ENCODE data around the gene KDM8.
"Not testable (repeated sequence)": the region's sequence is repeated elsewhere in the genome, so short reads cannot be mapped to it uniquely, and the experiment has no call there.

Gene KDM8

GRCh38 chr16:27244363-27244755, 41.0 kb downstream of the KDM8 start:
- no peaks in the 10 kb centered on the region for H3K27me3 ChIP-seq (ENCODE audit: insufficient read depth, low read length)
- H3K79me2 ChIP-seq (ENCODE audit: control insufficient read depth, insufficient read depth, low read length, unreplicated experiment) = peaks cover 26% of the 10 kb centered on the region
- H3K27ac ChIP-seq (ENCODE audit: low read depth, low read length) = peak overlapping the region; percentile 89
- H2AFZ ChIP-seq (ENCODE audit: low read length, unreplicated experiment) = no peak overlapping the region
- H3K36me3 ChIP-seq (ENCODE audit: insufficient read depth, low read length) = no peaks in the 10 kb centered on the region
- H3K4me3 ChIP-seq (ENCODE audit: low read depth, low read length) = no peak overlapping the region
- peaks cover 64% of the 10 kb centered on the region for H3K4me1 ChIP-seq (ENCODE audit: control insufficient read depth, insufficient read depth, low read length, unreplicated experiment)

DNA sequence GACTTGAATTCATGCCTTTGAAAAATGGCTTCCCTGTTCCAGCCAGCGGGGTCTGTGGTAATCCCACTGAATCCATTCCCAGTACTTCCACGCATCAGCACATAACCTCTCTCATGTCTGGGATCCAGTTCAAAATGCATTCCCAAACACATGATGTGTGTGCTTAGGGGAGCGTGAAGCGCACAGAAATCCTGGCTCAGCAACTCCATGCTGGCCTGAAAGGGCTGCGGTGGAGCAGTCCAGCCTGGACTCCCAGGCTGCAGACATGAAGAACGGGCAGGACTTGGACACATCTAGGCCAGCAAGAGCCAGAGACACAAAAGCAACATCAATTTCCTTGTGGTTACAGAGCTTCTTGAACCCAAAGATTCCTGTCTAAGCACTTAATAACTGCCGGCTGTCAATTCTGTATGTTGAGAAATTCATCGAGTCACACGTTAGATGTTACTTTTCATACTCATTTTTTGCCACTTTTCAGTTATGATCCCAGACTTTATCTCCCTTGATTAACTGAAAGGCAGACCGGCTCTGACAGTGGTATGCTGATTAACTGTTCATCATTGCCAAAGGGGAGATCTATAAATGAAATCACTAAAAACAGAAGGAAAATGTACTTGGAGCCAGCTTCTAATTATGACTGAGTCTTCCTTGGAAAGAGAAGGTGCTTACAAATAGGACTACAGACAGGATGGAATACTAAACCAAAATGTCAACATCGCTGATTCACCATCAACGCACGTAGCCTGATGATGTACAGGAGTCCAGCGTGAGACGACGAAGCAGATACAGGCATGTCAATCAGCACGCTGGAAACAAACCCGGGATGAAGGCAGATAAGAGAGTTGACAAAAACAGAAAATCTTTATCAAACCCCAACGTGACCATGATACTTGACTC, 42.2 kb downstream of the KDM8 start:
- Histone ChIP-seq H3K4me1 (ENCODE audit: control insufficient read depth, insufficient read depth, low read length, unreplicated experiment) (peaks cover 68% of the 10 kb centered on the region), H3K27ac (ENCODE audit: low read depth, low read length) (peak overlapping the region; percentile 89), H3K79me2 (ENCODE audit: control insufficient read depth, insufficient read depth, low read length, unreplicated experiment) (peaks cover 26% of the 10 kb centered on the region)

DNA sequence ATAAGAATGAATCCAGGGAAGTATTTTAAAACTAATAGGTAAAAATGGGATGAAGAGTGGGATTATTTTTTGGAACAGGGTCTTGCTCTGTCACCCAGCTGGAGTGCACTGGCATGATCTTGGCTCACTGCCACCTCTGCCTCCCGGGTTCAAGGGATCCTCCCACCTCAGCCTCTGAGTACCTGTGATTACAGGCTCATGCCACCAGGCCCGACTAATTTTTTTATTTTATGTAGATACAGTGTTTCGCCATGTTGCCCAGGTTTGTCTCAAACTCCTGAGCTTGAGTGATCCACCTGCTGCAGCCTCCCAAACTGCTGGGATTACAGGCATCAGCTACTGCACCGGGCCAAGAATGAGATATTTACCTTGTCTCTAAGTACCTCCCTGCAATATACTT, 43.1 kb downstream of the KDM8 start:
- H3K4me3 ChIP-seq (ENCODE audit: low read depth, low read length) = no peak overlapping the region
- H3K79me2 ChIP-seq (ENCODE audit: control insufficient read depth, insufficient read depth, low read length, unreplicated experiment) = peaks cover 29% of the 10 kb centered on the region
- H3K27me3 ChIP-seq (ENCODE audit: insufficient read depth, low read length) = no peaks in the 10 kb centered on the region
- no peaks in the 10 kb centered on the region for H3K36me3 ChIP-seq (ENCODE audit: insufficient read depth, low read length)
- H3K27ac ChIP-seq (ENCODE audit: low read depth, low read length) = peak overlapping the region; percentile 89
- H2AFZ ChIP-seq (ENCODE audit: low read length, unreplicated experiment) = no peak overlapping the region
- H3K4me1 ChIP-seq (ENCODE audit: control insufficient read depth, insufficient read depth, low read length, unreplicated experiment) = peaks cover 63% of the 10 kb centered on the region

More for the DNA sequence above, 42.2 kb downstream of the KDM8 start:
- no peaks in the 10 kb centered on the region for H3K36me3 ChIP-seq (ENCODE audit: insufficient read depth, low read length)
- H3K4me3 ChIP-seq (ENCODE audit: low read depth, low read length) = peak overlapping the region; percentile 11
- peak overlapping the region; percentile 5 for H2AFZ ChIP-seq (ENCODE audit: low read length, unreplicated experiment)
- no peaks in the 10 kb centered on the region for H3K27me3 ChIP-seq (ENCODE audit: insufficient read depth, low read length)

DNA sequence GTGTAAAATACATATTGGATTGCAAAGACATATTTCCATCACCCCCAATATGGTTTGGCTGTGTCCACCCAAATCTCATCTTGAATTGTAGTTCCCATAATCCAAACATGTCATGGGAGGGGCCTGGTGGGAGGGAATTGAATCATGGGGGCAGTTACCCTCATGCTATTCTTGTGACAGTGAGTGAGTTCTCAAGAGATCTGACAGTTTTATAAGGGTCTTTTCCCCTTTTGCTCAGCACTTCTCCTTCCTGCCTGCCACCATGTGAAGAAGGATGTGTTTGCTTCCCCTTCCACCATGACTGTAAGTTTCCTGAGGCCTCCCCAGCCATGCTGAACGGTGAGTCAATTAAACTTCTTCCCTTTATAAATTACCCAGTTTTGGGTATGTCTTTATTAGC, 43.8 kb downstream of the KDM8 start:
- not testable (repeated sequence) for H2AFZ ChIP-seq (ENCODE audit: low read length, unreplicated experiment)
- peaks cover 57% of the 10 kb centered on the region for H3K4me1 ChIP-seq (ENCODE audit: control insufficient read depth, insufficient read depth, low read length, unreplicated experiment)

GRCh38 chr16:27248036-27248435, 44.7 kb downstream of the KDM8 start:
- Histone ChIP-seq H3K27ac (ENCODE audit: low read depth, low read length) (peak overlapping the region; percentile 57; the same call in 1 of the 2 replicates), H2AFZ (ENCODE audit: low read length, unreplicated experiment) (no peak overlapping the region), H3K4me1 (ENCODE audit: control insufficient read depth, insufficient read depth, low read length, unreplicated experiment) (peaks cover 50% of the 10 kb centered on the region), H3K79me2 (ENCODE audit: control insufficient read depth, insufficient read depth, low read length, unreplicated experiment) (peaks cover 29% of the 10 kb centered on the region), H3K36me3 (ENCODE audit: insufficient read depth, low read length) (no peaks in the 10 kb centered on the region), H3K4me3 (ENCODE audit: low read depth, low read length) (no peak overlapping the region), H3K27me3 (ENCODE audit: insufficient read depth, low read length) (no peaks in the 10 kb centered on the region)

More for the DNA sequence above, 43.8 kb downstream of the KDM8 start:
- peaks cover 30% of the 10 kb centered on the region for H3K79me2 ChIP-seq (ENCODE audit: control insufficient read depth, insufficient read depth, low read length, unreplicated experiment)
- H3K27me3 ChIP-seq (ENCODE audit: insufficient read depth, low read length); H3K36me3 ChIP-seq (ENCODE audit: insufficient read depth, low read length); H3K4me3 ChIP-seq (ENCODE audit: low read depth, low read length): not testable (repeated sequence)
- peak overlapping the region; percentile 89; the same call in 1 of the 2 replicates for H3K27ac ChIP-seq (ENCODE audit: low read depth, low read length)

GRCh38 chr16:27248886-27249285, 45.6 kb downstream of the KDM8 start:
- not testable (repeated sequence) for H2AFZ ChIP-seq (ENCODE audit: low read length, unreplicated experiment); H3K4me3 ChIP-seq (ENCODE audit: low read depth, low read length); H3K27ac ChIP-seq (ENCODE audit: low read depth, low read length); H3K36me3 ChIP-seq (ENCODE audit: insufficient read depth, low read length); H3K27me3 ChIP-seq (ENCODE audit: insufficient read depth, low read length)
- Histone ChIP-seq H3K79me2 (ENCODE audit: control insufficient read depth, insufficient read depth, low read length, unreplicated experiment) (peaks cover 28% of the 10 kb centered on the region), H3K4me1 (ENCODE audit: control insufficient read depth, insufficient read depth, low read length, unreplicated experiment) (peaks cover 50% of the 10 kb centered on the region)

DNA sequence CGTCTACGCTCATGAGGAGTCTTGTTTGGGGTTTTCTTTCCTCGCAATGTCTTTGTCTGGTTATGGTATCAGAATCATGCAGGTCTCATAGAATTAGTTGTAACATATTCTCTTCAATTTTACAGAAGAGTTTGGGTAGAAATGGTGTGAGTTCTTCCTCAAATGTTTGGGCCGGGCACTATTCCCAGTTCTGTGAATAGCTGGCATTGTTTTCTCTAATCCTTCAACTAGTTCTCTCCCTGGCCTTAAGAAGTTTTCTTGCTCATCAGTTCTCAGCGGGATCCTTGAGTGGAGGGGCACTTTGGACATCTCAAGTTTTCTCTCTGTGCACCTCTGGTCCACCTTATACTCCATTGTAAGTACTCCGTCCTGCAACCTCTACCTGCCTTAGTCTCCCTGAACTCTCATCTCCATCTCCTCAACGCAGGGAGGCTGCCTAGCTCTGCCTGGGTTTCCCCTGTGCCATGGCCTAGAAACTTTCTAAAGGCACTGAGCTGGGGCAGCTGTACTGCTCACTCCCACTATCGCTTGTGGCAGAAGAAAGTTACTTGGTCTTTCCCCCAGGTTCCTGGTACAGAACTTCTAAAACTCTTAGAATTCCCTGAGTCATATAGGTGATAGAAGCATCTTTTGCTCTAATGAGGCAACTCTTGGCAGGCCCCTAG, 48.3 kb downstream of the KDM8 start:
- Histone ChIP-seq H3K4me3 (ENCODE audit: low read depth, low read length) (no peak overlapping the region), H3K36me3 (ENCODE audit: insufficient read depth, low read length) (no peaks in the 10 kb centered on the region), H3K79me2 (ENCODE audit: control insufficient read depth, insufficient read depth, low read length, unreplicated experiment) (peaks cover 14% of the 10 kb centered on the region), H3K27ac (ENCODE audit: low read depth, low read length) (no peak overlapping the region), H3K27me3 (ENCODE audit: insufficient read depth, low read length) (no peaks in the 10 kb centered on the region), H2AFZ (ENCODE audit: low read length, unreplicated experiment) (no peak overlapping the region), H3K4me1 (ENCODE audit: control insufficient read depth, insufficient read depth, low read length, unreplicated experiment) (peaks cover 32% of the 10 kb centered on the region)

DNA sequence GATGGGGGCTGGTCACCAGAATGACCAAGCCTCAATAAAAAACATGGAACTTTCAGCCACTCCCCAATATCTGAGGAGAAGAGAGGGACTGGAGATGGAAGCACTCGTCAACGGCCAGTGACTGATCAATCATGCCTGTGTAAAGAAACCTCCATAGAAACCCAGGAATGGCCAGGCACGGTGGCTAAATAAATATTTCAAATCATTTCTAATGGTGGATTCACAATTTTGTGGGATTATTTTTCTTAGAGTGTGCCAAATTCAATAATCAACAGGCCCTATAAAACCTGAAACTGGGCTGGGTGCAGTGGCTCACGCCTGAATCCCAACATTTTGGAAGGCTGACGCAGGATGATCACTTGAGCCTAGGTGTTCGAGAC, 48.9 kb downstream of the KDM8 start:
- no peak overlapping the region for H3K27ac ChIP-seq (ENCODE audit: low read depth, low read length)
- H3K4me3 ChIP-seq (ENCODE audit: low read depth, low read length) = no peak overlapping the region
- no peaks in the 10 kb centered on the region for H3K27me3 ChIP-seq (ENCODE audit: insufficient read depth, low read length)
- H3K36me3 ChIP-seq (ENCODE audit: insufficient read depth, low read length) = no peaks in the 10 kb centered on the region
- H2AFZ ChIP-seq (ENCODE audit: low read length, unreplicated experiment) = no peak overlapping the region
- peaks cover 31% of the 10 kb centered on the region for H3K4me1 ChIP-seq (ENCODE audit: control insufficient read depth, insufficient read depth, low read length, unreplicated experiment)
- peaks cover 10% of the 10 kb centered on the region for H3K79me2 ChIP-seq (ENCODE audit: control insufficient read depth, insufficient read depth, low read length, unreplicated experiment)

DNA sequence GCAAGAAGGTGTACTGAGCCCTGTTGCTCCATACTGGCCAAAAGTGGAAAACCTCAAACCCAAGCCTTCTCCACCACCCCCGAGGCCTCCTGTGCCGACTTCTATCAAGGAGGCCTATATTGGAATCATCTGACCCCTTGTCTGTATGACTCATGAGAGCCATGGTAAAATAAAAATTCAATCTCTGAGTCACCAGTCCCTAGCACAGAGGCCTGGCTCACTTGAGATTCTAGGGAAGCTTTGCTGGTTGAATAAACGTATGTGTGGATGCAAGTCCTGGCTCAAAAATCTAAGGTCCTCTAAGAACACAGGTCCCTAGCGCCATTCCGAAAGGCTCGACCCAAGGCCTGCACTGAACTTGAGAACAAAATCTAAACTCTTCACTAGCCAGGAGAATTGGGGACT, 50.2 kb downstream of the KDM8 start:
- Histone ChIP-seq H3K4me1 (ENCODE audit: control insufficient read depth, insufficient read depth, low read length, unreplicated experiment) (peaks cover 30% of the 10 kb centered on the region), H3K79me2 (ENCODE audit: control insufficient read depth, insufficient read depth, low read length, unreplicated experiment) (peaks cover 10% of the 10 kb centered on the region), H2AFZ (ENCODE audit: low read length, unreplicated experiment) (peak overlapping the region; percentile 96), H3K36me3 (ENCODE audit: insufficient read depth, low read length) (no peaks in the 10 kb centered on the region), H3K27ac (ENCODE audit: low read depth, low read length) (peak overlapping the region; percentile 90), H3K4me3 (ENCODE audit: low read depth, low read length) (peak overlapping the region; percentile 35; the same call in 1 of the 2 replicates), H3K27me3 (ENCODE audit: insufficient read depth, low read length) (no peaks in the 10 kb centered on the region)

- Histone ChIP-seq H3K4me3 (ENCODE audit: low read depth, low read length) (no peak overlapping the region), H3K36me3 (ENCODE audit: insufficient read depth, low read length) (no peaks in the 10 kb centered on the region), H3K4me1 (ENCODE audit: control insufficient read depth, insufficient read depth, low read length, unreplicated experiment) (peaks cover 28% of the 10 kb centered on the region), H3K79me2 (ENCODE audit: control insufficient read depth, insufficient read depth, low read length, unreplicated experiment) (peaks cover 14% of the 10 kb centered on the region), H3K27ac (ENCODE audit: low read depth, low read length) (peak overlapping the region; percentile 90), H3K27me3 (ENCODE audit: insufficient read depth, low read length) (no peaks in the 10 kb centered on the region), H2AFZ (ENCODE audit: low read length, unreplicated experiment) (no peak overlapping the region)
Measured at GRCh38 chr16:27254262-27254811, 51.0 kb downstream of the KDM8 start.

Measured in ACC112 (cell line).